ENCODE data around the gene TARS3. TPM values are rescaled to one million over a fixed set of nuclear protein-coding genes. Genes with fewer than 3 reads are reported as not detected.

TARS3 gene
- total and polyA plus RNA-seq, 2 donors (not counting 3 experiments of a cell fraction or from before 2014, with no cell fraction given), result 0.91 to 8.2 TPM

DNA sequence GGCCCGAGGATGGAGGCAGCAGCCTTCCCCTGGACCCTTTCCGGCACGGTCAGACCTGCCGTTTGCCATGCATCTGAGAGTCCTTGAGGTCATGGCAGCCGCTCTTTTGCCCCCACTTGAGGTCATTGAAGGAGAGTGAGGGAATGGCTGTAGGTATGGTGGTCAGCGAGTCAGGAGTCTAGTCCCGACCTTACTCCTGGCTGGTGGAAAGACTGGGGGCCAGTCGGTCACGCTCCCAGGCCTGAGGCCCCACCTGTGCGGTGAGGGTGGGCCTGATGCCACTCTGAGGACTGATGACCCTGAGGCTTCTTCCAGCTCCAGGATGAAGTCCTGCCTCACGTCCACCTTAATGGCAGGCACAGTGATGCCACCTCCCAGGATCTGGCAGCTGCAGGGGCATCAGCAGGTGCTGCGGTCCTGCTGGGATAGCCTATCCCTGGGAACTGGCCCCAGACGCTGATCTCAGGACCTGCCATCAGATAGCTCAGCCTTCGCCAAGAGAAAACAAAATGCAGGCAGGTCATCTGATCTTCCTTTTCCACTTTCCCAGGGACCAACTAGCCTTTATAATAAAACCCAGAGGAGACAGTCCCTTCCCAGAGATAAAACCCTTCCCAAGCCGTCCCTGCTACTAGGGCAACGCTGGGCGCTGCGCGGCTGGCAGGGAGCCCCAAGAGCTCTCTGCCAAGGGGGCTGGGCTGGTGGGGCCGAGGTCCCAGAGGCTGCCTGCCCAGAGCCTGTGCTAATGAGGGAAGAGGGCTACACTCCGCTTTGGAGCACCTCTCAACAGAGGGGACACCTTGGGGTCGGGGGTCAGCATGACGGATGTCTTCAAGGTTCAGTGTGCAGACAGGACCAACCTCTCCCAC, 114.3 kb downstream of the TARS3 start:
- CTCF ChIA-PET, result no interaction called here
- no TSS peak for BruUV-seq (replicated peaks)
- Histone ChIP-seq H3K9me3 (replicated peaks; ENCODE audit: control insufficient read depth, insufficient read depth, low read length) (no peaks in the 10 kb centered on the region), H3K79me2 (ENCODE audit: control insufficient read depth, insufficient read depth, low read length) (no peaks in the 10 kb centered on the region), H3K36me3 (ENCODE audit: control insufficient read depth in 2 of 2, extremely low read depth in 1 of 2, insufficient read depth in 2 of 2, low read length in 2 of 2) (no peaks in the 10 kb centered on the region), H3K4me3 (replicated peaks in 1 of 3; ENCODE audit: insufficient read depth in 1 of 3, low read depth in 1 of 3, low read length in 3 of 3) (no peak overlapping the region), H4K20me1 (replicated peaks; ENCODE audit: control insufficient read depth, extremely low read depth, insufficient read depth, low read length) (no peaks in the 10 kb centered on the region), H2AFZ (ENCODE audit: low read depth, low read length) (no peak overlapping the region), H3K9ac (replicated peaks; ENCODE audit: extremely low read depth, insufficient read depth, low read length) (no peak overlapping the region), H3K27me3 (ENCODE audit: control insufficient read depth in 2 of 2, insufficient read depth in 2 of 2, low read length in 2 of 2) (no peaks in the 10 kb centered on the region), H3K4me2 (ENCODE audit: insufficient read depth, low read length) (no peak overlapping the region), H3K4me1 (ENCODE audit: control insufficient read depth, extremely low read depth, insufficient read depth, low read length) (no peaks in the 10 kb centered on the region), H3K27ac (ENCODE audit: insufficient read depth, low read depth, low read length) (no peak overlapping the region), H3K9me1 (replicated peaks; ENCODE audit: control insufficient read depth, extremely low read depth, insufficient read depth, low read length) (no peaks in the 10 kb centered on the region)
- dilution Hi-C loops (cut with MboI; ENCODE audit: extremely low pct_ligation_motif_present, low sequenced_read_pairs) (no loop called here), intact Hi-C loops (cut with micrococcal nuclease) (no loop called here)
- TF ChIP-seq JUN (IDR thresholded peaks at IDR 0.05; ENCODE audit: borderline replicate concordance, insufficient read depth, insufficient read length, low read depth), result no peak
- TF ChIP-seq POLR2A (IDR thresholded peaks at IDR 0.05; ENCODE audit: low read depth, low read length), result no peak
- TF ChIP-seq FOS (IDR thresholded peaks at IDR 0.05; ENCODE audit: borderline replicate concordance, insufficient read depth, low read length), result no peak
- TF ChIP-seq POLR2AphosphoS5 (IDR thresholded peaks at IDR 0.05; ENCODE audit: insufficient read depth, low read depth, low read length), result no peak
- no peak for TF ChIP-seq CTCF (IDR thresholded peaks at IDR 0.05; ENCODE audit: extremely low read depth in 1 of 2, insufficient read depth in 1 of 2, low read depth in 1 of 2, low read length in 2 of 2)
- TF ChIP-seq MAX (IDR thresholded peaks at IDR 0.05; ENCODE audit: insufficient read depth, insufficient read length), result no peak
- TF ChIP-seq GATA2 (IDR thresholded peaks at IDR 0.05; ENCODE audit: insufficient read depth, insufficient read length, low read depth, low read length), result no peak
- TF ChIP-seq EZH2 (IDR thresholded peaks at IDR 0.05; ENCODE audit: borderline replicate concordance, low read depth, low read length, severe bottlenecking), result no peak
- TF ChIP-seq MYC (IDR thresholded peaks at IDR 0.05; ENCODE audit: low read depth, low read length), result no peak
- FAIRE-seq (no peak), DNase-seq (ENCODE audit: low read depth, low spot score) (no peak)
- POLR2A ChIA-PET, result no interaction called here
